Gastroesophageal sphincter (tissue), 4 donors: ENCODE results near the gene IKZF3. TPM values are rescaled to one million over a fixed set of nuclear protein-coding genes. Genes with fewer than 3 reads are reported as not detected.

ENCODE experiments used
- ATAC-seq: fragments of 150-250 bp; one replicate; pipeline ENCODE4 v1.9.1; 2016; ENCODE audit warnings: mild to moderate bottlenecking, moderate library complexity
- H3K27ac ChIP-seq, 4 donors: fragments of 200-600 bp; sonication (generic) in 3 of 4; 1 replicate in 3 of 4; 2 replicates in 1 of 4; pipeline ENCODE4 v1.5.1; 2016 to 2019
- H3K27me3 ChIP-seq: fragments of 200-600 bp; sonication (generic); one replicate; pipeline ENCODE4 v1.5.1; 2019
- H3K36me3 ChIP-seq, 2 donors: fragments of 200-600 bp; sonication (generic); one replicate each; pipeline ENCODE4 v1.5.1; 2019; ENCODE audit warnings: control low read depth in 1 of 2
- H3K4me1 ChIP-seq, 3 donors: fragments of 200-600 bp; sonication (generic); 1 replicate in 2 of 3; 2 replicates in 1 of 3; pipeline ENCODE4 v1.5.1; 2016 to 2019; ENCODE audit warnings: control low read depth in 2 of 3
- H3K4me3 ChIP-seq, 2 donors: fragments of 200-600 bp; sonication (generic); one replicate each; pipeline ENCODE4 v1.5.1; 2019; ENCODE audit warnings: mild to moderate bottlenecking in 1 of 2, moderate library complexity in 1 of 2
- H3K9me3 ChIP-seq, 3 donors: fragments of 200-600 bp; sonication (generic); one replicate each; pipeline ENCODE4 v1.5.1; 2017 to 2019; ENCODE audit warnings: control low read depth in 2 of 3
- CTCF ChIP-seq, 4 experiments: fragments of 200-600 bp in 2 of 4; fragments of 450-650 bp in 2 of 4; sonication (generic) in 1 of 4; IDR thresholded peaks; one replicate each; pipeline ENCODE4 v1.5.1; 2017 to 2019; ENCODE audit warnings: antibody characterized with exemption in 4 of 4, mild to moderate bottlenecking in 2 of 4, moderate library complexity in 2 of 4
- EP300 ChIP-seq: sonication (generic); formaldehyde crosslinking; IDR thresholded peaks from one replicate; pipeline ENCODE4 v1.6.1; 2017; ENCODE audit warnings: antibody characterized with exemption, mild to moderate bottlenecking
- POLR2A ChIP-seq, 2 donors: fragments of 450-650 bp; IDR thresholded peaks; one replicate each; pipeline ENCODE4 v1.6.1; 2017; ENCODE audit warnings: antibody characterized with exemption in 2 of 2, mild to moderate bottlenecking in 2 of 2, moderate library complexity in 1 of 2
- POLR2AphosphoS5 ChIP-seq: sonication (generic); formaldehyde crosslinking; IDR thresholded peaks from one replicate; pipeline ENCODE4 v1.6.1; 2017; ENCODE audit warnings: antibody characterized with exemption
- WGBS, 2 donors: methylation state at CpG; one replicate each; pipeline ENCODE4 v1.1.5; 2018; ENCODE audit warnings: low coverage in 1 of 2; 5-methylcytosine and 5-hydroxymethylcytosine counted together
- total RNA-seq, 4 donors: library from RNA; depleted of rRNA; stranded (reverse); fragments of >200 nt; gene quantifications; one replicate each; pipeline ENCODE4 v1.1.0, GENCODE V29; 2016

The IKZF3 gene
- total RNA-seq, 4 donors from 2014 or later: 0.62 to 1.5 (median 0.95) TPM

GRCh38 chr17:39746145-39746461, 118.0 kb downstream of the IKZF3 start:
- Histone ChIP-seq H3K4me1 (no peaks in the 10 kb centered on the region), H3K36me3 (no peaks in the 10 kb centered on the region), H3K27ac (no peak overlapping the region), H3K9me3 (no peaks in the 10 kb centered on the region), H3K4me3 (no peak overlapping the region), H3K27me3 (peaks cover 55% of the 10 kb centered on the region)
- no peak for TF ChIP-seq POLR2A (IDR thresholded peaks at IDR 0.05)
- TF ChIP-seq CTCF (IDR thresholded peaks at IDR 0.05): no peak
- no peak for TF ChIP-seq EP300
- TF ChIP-seq POLR2AphosphoS5: no peak
- ATAC-seq: no peak
- 90% methylated on average over 2 of the region's 7 CpGs; no CpG with 5 or more reads in 1 of the 2 donors for WGBS, 2 donors

GRCh38 chr17:39745335-39746144, 118.6 kb downstream of the IKZF3 start:
- no peak overlapping the region for H3K27ac ChIP-seq
- WGBS, 2 donors: no CpG with 5 or more reads among the region's 23 CpGs
- no peak overlapping the region for H3K4me3 ChIP-seq
- H3K9me3 ChIP-seq: no peaks in the 10 kb centered on the region
- H3K27me3 ChIP-seq: peaks cover 55% of the 10 kb centered on the region
- ATAC-seq: no peak
- H3K36me3 ChIP-seq: no peaks in the 10 kb centered on the region
- TF ChIP-seq CTCF (IDR thresholded peaks at IDR 0.05) (no peak), POLR2A (IDR thresholded peaks at IDR 0.05) (no peak), POLR2AphosphoS5 (no peak), EP300 (no peak)
- peaks cover 0 to under 1% (median 0%) of the 10 kb centered on the region in 3 donors for H3K4me1 ChIP-seq

- Histone ChIP-seq H3K27ac (no peak overlapping the region), H3K4me3 (no peak overlapping the region), H3K27me3 (peaks cover 58% of the 10 kb centered on the region), H3K4me1 (peaks cover 0 to 7% (median 2%) of the 10 kb centered on the region in 3 donors), H3K9me3 (no peaks in the 10 kb centered on the region), H3K36me3 (no peaks in the 10 kb centered on the region)
- no peak for TF ChIP-seq EP300
- no peak for TF ChIP-seq CTCF (IDR thresholded peaks at IDR 0.05)
- TF ChIP-seq POLR2AphosphoS5: no peak
- no peak for TF ChIP-seq POLR2A (IDR thresholded peaks at IDR 0.05)
- no peak for ATAC-seq
- WGBS, 2 donors: no CpG with 5 or more reads among the region's 8 CpGs
Measured at GRCh38 chr17:39744836-39745215, 119.3 kb downstream of the IKZF3 start.

- Histone ChIP-seq H3K4me1 (peaks cover 0 to 13% (median 7%) of the 10 kb centered on the region in 3 donors), H3K36me3 (no peaks in the 10 kb centered on the region), H3K4me3 (no peak overlapping the region), H3K9me3 (no peaks in the 10 kb centered on the region), H3K27ac (no peak overlapping the region), H3K27me3 (peaks cover 64% of the 10 kb centered on the region)
- ATAC-seq: no peak
- no peak for TF ChIP-seq POLR2A (IDR thresholded peaks at IDR 0.05)
- no peak for TF ChIP-seq POLR2AphosphoS5
- WGBS, 2 donors: 75 to 80% methylated on average over 2 to 5 of the region's 16 CpGs
Measured at GRCh38 chr17:39744075-39744835, 119.9 kb downstream of the IKZF3 start.

- H3K9me3 ChIP-seq: no peaks in the 10 kb centered on the region
- H3K4me3 ChIP-seq: no peak overlapping the region
- ATAC-seq: no peak
- H3K4me1 ChIP-seq: peaks cover 0 to 26% (median 21%) of the 10 kb centered on the region in 3 donors
- no peaks in the 10 kb centered on the region for H3K36me3 ChIP-seq
- H3K27ac ChIP-seq: no peak overlapping the region
- WGBS, 2 donors: 93% methylated on average over 3 of the region's 21 CpGs; no CpG with 5 or more reads in 1 of the 2 donors
- H3K27me3 ChIP-seq: peaks cover 77% of the 10 kb centered on the region
- TF ChIP-seq EP300: no peak
- no peak for TF ChIP-seq CTCF (IDR thresholded peaks at IDR 0.05)
- no peak for TF ChIP-seq POLR2AphosphoS5
- TF ChIP-seq POLR2A (IDR thresholded peaks at IDR 0.05): no peak
Measured at GRCh38 chr17:39742856-39743436, 121.2 kb downstream of the IKZF3 start.
